COR-L47 (cell line): ENCODE measurements around the gene WDR47.
"Not testable (repeated sequence)": the region's sequence is repeated elsewhere in the genome, so short reads cannot be mapped to it uniquely, and the experiment has no call there.

Experiments
- DNase-seq: peaks from one replicate; lab custom pipeline; 2025; lab: John Stamatoyannopoulos, UW

WDR47 gene

DNA sequence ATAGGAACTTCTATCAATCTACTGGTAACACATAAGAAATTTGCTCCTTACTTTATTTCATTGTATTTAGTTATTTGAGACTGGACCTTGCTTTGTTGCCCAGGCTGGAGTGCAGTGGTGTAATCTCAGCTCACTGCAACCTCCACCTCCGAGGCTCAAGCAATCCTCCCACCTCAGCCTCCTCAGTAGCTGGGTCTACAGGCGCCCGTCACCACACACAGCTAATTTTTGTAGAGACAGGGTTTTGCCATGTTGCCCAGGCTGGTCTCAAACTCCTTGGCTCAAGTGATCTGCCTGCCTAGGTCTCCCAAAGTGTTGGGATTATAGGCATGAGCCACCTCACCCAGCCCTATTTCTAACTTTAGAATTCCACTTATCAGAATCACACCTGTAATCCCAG lies 10.2 kb upstream of the WDR47 start:
- DNase-seq: not testable (repeated sequence)

DNA sequence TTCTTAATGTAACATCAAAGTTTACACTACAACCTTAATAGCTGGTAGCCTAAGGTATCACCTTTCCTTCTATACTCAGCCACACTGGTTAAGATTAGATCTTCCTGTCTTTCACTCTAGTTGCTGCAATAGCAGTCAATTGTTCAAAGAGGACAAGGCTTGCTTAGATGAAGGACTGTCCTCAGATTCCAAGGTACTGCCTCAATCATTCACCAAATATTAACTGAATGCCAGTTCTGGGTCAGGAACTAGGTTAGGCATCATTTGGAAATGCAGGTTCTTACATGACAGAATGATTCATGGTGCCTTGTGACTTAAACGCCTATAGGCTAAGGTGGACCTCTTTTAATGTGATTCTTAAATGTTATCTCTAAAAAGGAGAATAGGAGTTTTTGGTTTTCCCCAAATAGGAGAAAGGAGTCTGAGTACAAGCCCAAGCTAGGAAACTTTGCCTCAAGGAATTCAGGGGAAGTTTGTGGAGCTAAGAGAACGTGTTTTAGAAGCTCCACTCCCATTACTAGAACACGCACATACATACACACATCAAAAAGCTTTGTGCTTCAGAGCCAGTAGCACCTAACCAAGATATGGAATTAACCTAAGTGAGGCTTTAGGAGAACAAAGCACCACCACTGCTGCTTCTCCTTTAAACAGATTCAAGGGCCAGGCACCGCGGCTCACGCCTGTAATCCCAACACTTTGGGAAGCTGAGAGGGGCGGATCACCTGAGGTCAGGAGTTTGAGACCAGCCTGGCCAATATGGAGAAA lies 8.5 kb upstream of the WDR47 start:
- no peak for DNase-seq

DNA sequence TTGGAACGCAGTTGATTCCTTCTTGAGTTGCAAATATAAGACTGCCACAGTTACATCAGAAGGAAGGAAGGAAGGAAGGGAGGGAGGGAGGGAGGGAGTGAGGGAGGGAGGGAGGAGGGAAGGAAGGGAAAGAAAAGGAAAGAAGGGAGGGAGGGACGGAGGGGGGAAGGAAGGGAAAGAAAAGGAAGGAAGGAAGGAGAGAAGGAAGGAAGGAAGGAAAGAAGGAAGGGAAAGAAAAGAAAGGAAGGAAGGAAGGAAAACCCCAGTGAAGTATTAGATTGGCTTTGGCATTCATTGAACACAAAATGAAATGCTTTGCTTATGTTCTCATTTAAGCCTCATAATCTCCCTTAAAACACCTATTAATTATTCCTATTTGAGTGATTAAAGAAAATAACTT lies 6.4 kb upstream of the WDR47 start:
- no peak for DNase-seq

DNA sequence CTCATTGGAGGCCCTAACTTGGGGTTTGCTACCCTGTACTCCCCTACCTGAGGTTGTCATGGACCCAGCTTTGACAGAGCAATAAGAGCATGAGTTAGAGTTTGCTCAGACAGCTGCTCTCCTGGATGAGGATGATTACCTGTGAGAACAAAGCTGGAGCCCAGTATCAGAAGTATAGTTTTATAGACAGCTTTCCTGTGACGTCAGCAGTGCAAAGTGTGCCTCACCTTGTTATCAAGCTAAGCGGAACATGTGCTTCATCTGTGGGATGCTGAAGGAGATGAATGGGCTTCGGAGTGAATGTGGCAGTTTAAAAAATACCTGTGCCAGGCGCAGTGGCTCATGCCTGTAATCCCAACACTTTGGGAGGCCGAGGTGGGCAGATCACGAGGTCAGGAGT lies 5.4 kb upstream of the WDR47 start:
- no peak for DNase-seq

DNA sequence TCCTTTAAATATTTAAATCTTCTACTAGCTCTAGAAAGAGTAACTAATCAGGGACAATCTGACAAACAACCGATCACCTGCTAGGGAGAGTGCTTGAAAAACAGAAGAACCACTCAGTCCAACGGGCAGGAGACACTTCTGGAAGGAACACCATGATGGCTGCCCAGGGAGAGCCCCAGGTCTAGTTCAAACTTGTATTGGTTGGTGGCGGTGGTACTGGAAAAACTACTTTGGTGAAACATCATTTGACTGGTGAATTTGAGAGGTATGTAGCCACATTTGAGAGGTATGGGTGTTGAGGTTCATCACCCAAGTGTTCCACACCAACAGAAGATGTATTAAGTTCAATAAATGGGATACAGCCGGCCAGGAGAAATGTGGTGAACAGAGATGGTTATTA lies 4.8 kb upstream of the WDR47 start:
- no peak for DNase-seq

DNA sequence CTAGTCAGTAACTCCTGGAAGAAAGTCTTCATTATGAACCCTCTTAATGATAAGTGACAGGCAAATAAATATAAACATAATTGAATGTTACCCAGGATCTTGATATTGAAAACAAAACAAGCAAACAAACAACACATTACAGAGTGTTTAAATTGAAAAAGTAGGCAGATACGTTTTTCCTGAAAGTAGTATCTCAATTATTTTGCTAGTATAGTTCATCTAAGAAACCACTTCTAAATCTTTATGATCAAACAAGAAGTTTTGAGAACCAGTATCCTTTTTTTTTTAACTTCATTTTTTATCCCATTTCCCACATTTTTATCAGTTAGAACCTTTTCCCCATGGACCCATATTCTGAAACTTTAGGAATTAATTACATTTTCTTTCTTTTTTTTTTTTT lies 3.7 kb upstream of the WDR47 start:
- no peak for DNase-seq

DNA sequence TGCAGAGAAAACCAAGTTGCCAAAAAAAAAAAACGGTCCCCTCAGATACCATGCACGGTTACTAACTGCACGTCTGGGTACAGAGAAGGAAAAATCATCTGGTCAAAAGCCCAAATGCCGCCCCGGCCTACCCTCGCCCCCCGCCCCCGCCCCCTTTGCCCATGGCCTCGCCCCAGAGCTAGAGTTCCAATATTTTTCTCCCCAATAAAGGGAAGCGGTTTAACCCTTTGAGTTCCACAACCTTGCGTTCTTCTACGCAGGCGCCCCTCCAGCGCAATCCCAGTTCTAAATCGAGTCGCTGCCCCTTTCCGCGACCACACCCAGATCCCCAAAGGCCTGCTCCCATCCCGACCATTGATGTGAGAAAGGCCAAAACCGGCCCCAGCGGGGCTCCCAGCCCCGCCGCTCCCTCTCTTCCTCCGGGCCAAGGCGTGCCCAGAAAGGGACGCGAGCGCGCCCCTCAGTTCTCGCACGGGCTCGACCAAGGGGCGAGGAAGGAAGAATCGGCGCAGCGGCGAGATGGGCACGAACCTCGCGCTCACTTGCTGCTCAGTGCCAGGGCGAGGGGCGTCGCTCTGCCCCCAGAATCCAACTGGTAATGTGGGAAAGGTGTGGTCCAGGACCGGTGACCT lies 797 bp downstream of the WDR47 start:
- DNase-seq: no peak

DNA sequence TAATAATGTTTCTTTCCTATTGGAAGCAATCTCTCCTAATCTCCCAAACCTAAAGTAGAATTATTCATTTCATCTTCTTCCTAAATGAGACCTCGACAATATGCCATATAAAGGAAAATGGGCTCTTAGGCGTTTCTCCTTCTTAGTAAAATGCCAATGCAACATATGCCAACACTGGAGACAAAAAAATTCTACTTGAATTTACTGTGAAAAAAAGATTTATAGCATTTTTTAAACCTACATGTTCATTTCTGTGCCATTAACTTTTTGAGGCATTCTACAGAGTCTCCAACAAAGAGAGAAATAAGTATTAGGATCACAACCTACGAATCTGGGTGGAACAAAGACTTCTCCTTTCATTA lies 1.3 kb downstream of the WDR47 start:
- no peak for DNase-seq

DNA sequence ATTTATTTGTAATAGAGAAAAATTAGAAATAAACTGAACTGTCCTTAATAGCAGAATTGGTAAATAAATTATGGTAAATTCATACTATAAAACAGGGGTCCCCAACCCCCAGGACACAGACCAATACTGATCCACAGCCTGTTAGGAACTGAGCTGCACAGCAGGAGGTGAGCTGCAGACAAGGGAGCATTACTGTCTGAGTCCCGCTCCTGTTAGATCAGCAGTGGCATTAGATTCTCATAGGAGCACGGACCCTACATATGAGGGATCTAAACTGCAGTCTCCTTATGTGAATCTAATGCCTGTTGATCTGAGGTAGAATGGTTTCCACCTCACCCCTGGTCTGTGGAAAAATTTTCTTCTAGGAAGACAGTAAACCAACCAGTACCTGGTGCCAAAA lies 7.5 kb downstream of the WDR47 start:
- no peak for DNase-seq

DNA sequence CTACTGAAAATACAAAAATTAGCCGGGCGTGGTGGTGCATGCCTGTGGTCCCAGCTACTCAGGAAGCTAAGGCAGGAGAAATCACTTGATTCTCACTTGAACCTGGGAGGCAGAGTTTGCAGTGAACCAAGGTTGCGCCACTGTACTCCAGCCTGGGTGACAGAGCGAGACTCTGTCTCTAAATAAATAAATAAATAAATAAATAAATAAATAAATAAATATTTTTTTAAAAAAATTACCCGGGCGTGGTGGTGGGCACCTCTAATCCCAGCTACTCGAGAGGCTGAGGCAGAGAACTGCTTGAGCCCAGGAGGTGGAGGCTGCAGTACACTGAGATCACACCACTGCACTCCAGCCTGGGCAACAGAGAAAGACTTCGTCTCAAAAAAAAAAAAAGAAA lies 12.4 kb downstream of the WDR47 start:
- DNase-seq: not testable (repeated sequence)

DNA sequence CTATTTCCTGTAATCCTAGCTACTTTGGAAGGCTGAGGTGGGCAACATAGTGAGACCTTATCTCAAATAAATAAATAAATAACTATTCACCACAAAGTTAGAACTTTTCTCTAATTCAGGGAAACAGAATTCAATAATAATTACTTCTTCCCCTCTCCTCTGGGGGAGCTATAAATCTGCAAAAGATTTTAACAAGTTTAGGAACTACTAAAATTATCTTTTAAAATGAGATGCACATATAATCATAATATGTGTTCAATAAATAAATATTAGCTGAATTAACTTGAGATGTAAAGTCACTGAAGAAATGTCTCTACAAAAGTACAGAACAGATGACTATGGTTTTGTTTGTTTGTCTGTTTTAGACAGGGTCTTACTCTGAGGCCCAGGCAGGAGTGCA lies 14.1 kb downstream of the WDR47 start:
- no peak for DNase-seq

DNA sequence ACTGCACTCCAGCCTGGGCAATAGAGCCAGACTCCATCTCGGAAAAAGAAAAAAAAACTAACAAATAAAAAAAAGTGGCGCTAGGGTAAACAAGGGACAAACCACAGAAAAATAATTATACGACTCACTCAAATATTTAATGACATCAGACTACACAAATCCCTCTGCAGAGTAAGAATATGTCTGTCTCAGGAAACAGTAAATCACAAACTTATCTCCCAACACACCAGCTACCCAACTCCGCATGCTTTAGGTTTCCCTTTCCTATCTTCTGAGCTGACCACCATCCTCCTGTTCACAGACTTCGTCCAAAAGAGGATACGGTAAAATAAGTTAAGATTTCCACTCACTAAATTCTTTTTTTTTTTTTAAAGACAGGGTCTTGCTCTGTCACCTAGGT lies 16.2 kb downstream of the WDR47 start:
- no peak for DNase-seq

DNA sequence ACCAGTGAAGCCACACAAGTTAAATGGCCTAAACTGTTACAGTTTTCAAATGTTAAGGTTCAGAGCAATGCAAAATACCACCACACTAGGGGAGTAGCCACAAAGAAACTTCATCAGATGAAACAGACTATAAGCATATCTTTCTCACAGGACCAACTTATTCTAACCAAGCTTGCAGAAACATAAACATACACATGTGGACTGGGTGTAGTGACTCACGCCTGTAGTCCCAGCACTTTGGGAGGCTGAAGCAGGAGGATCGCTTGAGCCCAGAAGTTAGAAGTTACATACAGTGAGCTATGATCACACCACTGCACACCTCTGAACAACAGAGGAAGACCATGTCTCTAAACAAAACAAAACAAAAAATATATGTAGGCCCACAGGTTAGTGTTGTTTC lies 17.3 kb downstream of the WDR47 start:
- DNase-seq: no peak

DNA sequence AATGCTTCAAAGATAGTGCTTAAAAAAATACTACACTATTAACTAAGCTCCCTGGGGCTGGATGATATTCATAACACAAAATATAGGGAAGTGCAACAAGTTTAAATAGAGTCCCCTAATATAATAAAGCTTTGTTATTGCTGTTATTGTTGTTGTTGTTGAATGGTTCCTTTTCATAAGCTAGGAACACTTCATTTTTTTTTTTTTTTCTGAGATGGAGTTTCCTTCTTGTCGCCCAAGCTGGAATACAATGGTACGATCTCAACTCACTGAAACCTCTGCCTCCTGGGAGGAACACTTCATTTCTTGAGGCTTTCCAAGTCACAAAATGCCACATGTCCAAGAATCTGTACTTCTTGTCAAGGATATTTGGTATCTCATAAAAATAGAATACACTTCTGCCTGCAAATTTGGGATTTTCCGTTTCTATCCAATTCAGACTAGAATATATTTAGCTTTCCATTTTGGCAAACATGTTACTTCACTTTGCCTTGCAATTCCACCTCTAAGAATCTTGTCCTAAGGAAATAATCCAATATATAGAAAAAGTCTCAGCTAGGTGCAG lies 21.1 kb downstream of the WDR47 start:
- DNase-seq: no peak

DNA sequence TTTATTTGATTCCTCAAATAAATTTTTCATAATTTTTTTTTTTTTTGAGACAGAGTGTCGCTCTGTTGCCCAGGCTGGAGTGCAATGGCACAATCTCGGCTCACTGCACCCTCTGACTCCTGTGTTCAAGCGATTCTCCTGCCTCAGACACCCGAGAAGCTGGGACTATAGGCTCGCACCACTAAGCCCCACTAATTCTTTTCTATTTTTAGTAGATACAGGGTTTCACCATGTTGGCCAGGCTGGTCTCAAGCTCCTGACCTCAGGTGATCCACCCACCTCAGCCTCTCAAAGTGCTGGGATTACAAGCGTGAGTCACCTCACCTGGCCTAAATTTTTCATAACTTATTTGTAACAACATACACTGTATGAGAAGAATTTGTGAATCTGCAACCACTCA lies 24.2 kb downstream of the WDR47 start:
- not testable (repeated sequence) for DNase-seq

DNA sequence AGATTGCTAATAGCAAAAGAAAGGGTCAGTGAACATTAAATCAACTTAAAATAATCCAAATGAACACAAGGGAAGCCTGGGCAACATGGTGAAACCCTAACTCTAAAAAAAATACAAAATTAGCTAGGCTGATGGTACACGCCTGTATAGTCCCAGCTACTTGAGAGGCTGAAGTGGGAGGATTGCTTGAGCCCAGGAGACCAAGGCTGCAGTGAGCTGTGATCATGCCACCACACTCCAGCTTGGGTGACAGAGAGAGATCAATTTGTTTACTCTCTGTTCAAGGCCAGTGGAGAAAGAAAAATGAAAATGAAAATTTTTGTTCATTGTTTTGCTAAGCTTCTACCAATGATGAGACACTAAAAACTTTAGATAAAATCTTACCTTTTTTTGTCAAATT lies 24.8 kb downstream of the WDR47 start:
- no peak for DNase-seq

DNA sequence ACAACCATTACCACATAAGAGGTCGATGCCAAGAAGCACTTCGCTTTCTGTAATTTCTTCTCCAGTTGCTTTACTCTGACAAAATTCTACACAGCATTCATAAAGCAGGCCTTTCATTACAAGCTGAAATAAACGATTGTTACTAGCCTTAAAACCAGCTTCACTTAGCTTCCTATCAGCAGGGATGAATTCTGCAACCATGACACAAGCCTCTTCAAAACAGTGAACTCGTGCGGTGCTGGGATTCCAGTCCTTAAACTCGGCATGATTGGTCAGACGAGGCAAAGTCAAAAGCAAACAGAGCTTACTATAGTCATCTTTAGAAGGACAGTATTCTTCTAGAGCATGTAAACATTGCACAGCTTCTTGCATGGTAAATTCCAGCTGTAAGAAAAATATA lies 30.6 kb downstream of the WDR47 start:
- no peak for DNase-seq

DNA sequence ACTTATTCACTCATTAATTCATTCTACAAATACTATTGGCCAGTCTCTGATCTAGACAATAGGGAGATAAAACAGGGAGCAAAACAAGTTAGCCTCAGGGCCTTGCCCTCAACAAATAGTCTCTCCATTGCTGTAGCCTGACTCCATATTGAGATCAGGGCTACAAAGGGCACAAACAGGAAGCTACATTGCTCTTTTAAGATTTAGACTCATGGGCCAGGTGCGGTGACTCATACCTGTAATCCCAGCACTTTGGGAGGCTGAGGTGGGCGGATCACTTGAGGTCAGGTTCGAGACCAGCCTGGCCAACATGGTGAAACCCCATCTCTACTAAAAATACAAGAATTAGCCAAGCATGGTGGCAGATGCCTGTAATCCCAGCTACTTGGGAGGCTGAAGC lies 45.3 kb downstream of the WDR47 start:
- DNase-seq: not testable (repeated sequence)

DNA sequence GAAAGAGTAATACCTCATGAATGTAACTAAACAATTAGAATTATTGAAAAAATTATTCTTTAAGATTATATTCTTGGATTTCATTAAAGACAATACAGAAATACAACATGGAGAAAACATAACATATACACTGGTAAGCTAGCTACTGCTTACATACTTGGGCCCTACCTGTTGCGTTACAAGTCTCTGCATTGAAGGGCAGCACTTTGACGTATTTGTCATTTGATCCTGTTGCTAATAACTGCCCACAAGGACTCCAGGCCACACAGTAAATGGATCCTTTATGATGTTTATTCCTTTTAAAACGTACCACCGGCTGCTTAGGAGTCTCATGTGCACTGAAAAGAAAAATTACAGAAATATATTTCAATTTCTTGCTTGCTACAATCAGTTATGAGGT lies 58.8 kb downstream of the WDR47 start:
- DNase-seq: no peak

DNA sequence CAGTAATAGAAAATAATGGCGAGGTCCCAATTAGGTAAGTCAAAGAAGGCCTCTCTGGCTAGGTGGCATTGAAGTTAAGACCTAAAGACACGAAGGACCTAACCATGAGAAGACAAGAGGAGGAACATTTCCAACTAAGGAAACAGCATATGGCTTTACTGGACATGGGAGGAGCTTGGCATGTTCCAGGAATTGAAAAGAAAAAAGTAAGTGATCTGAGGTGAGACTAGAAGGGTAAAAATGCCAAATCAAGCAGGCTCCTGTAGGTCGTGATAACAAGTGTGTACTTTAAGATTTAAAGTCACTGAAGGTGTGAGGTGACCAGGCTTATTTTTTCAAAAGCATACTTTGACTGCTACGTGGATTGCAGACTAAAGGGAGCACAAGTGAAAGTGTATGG lies 65.2 kb downstream of the WDR47 start:
- DNase-seq: no peak

DNA sequence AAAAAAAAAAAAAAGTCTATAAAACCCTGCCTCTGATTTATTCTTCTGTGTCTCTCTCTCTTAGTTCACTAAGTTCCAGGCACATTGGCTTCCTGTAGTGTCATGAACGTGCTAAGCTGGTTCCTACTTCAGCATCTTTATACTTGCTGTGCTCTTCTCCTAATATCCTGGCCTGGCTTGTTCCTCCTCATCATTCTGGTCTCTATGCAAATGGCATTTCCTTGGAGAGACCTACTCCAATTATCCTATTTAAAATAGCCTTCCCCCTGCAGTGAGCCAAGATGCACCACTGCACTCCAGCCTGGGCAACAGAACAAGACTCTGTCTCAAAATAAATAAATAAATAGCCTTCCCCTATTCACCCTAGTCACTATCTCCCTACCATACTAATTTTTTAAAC lies 69.0 kb downstream of the WDR47 start:
- DNase-seq: no peak

DNA sequence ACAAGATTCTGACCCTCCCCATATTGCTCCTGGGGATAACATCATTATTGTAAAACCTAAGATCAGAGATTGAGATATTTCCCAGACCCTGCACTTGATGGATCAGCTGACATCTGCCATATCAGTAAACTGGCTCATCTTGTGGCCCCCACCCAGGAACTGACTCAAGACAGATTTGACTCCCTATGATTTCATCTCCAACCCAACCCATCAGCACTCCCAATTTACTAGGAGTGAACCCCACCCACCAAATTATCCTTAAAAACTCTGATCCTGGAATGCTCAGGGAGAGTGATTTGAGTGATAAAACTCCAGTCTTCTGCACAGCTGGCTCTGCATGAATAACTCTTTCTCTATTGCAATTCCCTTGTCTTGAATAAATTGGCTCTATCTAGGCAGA lies 72.6 kb downstream of the WDR47 start:
- DNase-seq: no peak

DNA sequence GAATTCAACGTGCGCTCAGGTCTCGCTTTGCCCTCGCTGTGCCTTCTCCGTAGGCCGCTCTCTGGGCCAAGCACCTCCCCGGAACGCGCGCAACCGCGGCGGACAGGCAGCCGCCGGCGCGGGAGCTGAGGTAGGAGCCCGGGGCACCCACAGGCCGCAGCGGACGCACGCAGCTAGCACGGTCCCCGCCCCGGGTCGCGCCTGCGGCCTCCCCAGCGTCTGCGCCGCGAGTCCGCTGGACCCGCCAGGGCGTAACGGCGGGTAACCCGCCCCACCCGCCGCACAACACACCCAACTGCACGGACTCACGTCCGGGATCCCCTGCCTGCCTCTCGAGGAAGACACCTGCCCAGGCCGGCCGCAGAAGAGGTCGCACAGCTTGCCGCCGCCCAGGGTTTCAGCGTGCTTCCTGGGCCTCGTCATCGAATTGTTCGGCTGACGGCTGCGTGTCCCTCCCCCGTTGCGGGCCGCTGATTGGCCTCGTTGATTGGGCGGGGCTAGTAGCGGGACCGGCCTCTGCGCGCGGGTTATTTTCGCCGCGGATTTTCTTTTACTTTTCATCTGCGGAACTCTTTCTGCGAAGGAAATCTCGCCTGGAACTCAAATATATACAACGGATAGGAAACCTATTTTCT lies 78.7 kb downstream of the WDR47 start, which contains the start of gene CLCC1:
Gene CLCC1, minus strand, starts transcription at position 433 of the 635 bp plus-strand sequence. CDS start 13,047 bp downstream, outside the sequence.
- DNase-seq: peak; percentile 88
